DMS53 treated with DMSO at 0.1 percent for 48 hours (cell line): ENCODE results near the gene GOLPH3.
"Not testable (repeated sequence)": the region's sequence is repeated elsewhere in the genome, so short reads cannot be mapped to it uniquely, and the experiment has no call there.

Experiments used
- DNase-seq: peaks from one replicate; lab custom pipeline; 2025; ENCODE audit not compliant: unreplicated experiment; lab: John Stamatoyannopoulos, UW

Gene GOLPH3

GRCh38 chr5:32138839-32139493 lies 35.2 kb downstream of the GOLPH3 start:
- DNase-seq: no peak

GRCh38 chr5:32136342-32136741 lies 37.8 kb downstream of the GOLPH3 start:
- DNase-seq: no peak

- no peak for DNase-seq
These were observed 39.0 kb downstream of the GOLPH3 start for GRCh38 chr5:32135086-32135485.

GRCh38 chr5:32132757-32133156 lies 41.4 kb downstream of the GOLPH3 start:
- DNase-seq: no peak

GRCh38 chr5:32131604-32132003 lies 42.5 kb downstream of the GOLPH3 start:
- no peak for DNase-seq

GRCh38 chr5:32130865-32131264 lies 43.3 kb downstream of the GOLPH3 start:
- no peak for DNase-seq

- no peak for DNase-seq
These were observed 45.0 kb downstream of the GOLPH3 start for GRCh38 chr5:32129074-32129598.

GRCh38 chr5:32127711-32128110 lies 46.4 kb downstream of the GOLPH3 start:
- no peak for DNase-seq

- no peak for DNase-seq
These were observed 47.4 kb downstream of the GOLPH3 start for GRCh38 chr5:32126691-32127090.

GRCh38 chr5:32123889-32124676 lies 50.0 kb downstream of the GOLPH3 start:
- DNase-seq: no peak

GRCh38 chr5:32123058-32123805 lies 50.9 kb downstream of the GOLPH3 start:
- DNase-seq: no peak

GRCh38 chr5:32118922-32119321 lies 55.2 kb downstream of the GOLPH3 start:
- not testable (repeated sequence) for DNase-seq

GRCh38 chr5:32116574-32117313 lies 57.4 kb downstream of the GOLPH3 start:
- no peak for DNase-seq

GRCh38 chr5:32115985-32116384 lies 58.1 kb downstream of the GOLPH3 start:
- no peak for DNase-seq

- no peak for DNase-seq
These were observed 63.9 kb downstream of the GOLPH3 start for GRCh38 chr5:32110111-32110696.

GRCh38 chr5:32109236-32109635 lies 64.9 kb downstream of the GOLPH3 start:
- DNase-seq: no peak

GRCh38 chr5:32108167-32108566 lies 66.0 kb downstream of the GOLPH3 start:
- DNase-seq: no peak

- no peak for DNase-seq
These were observed 66.8 kb downstream of the GOLPH3 start for GRCh38 chr5:32107291-32107690.

GRCh38 chr5:32103521-32103920 lies 70.6 kb downstream of the GOLPH3 start:
- DNase-seq: no peak

- no peak for DNase-seq
These were observed 71.7 kb downstream of the GOLPH3 start for GRCh38 chr5:32102254-32102986.
